ENCODE measurements around the gene VEPH1.

Gene VEPH1

DNA sequence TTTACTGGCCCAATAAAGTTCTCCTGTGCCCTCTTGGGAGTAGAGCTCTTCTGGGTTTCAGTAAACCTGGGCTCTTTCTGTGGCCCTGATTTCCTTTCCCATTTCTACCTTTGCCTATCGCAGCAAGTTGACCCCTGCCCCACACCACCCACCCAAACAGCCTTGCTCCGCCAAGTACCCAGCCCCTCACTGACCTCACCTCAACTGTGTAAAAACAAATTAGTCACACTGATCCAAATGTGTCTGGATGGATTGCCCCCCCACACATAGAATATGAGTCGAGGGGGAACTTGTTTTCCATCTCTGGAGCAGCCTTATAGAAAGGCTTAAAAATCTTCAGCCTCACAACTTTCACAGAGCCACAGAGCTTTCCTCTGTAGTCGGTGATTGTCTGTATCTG is 28.6 kb upstream of the VEPH1 start:
- DNase-seq (ENCODE audit: low read depth in 2 of 2): peak; percentile 25 to 53
- TF ChIP-seq, protein P1, sequence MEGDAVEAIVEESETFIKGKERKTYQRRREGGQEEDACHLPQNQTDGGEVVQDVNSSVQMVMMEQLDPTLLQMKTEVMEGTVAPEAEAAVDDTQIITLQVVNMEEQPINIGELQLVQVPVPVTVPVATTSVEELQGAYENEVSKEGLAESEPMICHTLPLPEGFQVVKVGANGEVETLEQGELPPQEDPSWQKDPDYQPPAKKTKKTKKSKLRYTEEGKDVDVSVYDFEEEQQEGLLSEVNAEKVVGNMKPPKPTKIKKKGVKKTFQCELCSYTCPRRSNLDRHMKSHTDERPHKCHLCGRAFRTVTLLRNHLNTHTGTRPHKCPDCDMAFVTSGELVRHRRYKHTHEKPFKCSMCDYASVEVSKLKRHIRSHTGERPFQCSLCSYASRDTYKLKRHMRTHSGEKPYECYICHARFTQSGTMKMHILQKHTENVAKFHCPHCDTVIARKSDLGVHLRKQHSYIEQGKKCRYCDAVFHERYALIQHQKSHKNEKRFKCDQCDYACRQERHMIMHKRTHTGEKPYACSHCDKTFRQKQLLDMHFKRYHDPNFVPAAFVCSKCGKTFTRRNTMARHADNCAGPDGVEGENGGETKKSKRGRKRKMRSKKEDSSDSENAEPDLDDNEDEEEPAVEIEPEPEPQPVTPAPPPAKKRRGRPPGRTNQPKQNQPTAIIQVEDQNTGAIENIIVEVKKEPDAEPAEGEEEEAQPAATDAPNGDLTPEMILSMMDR (IDR thresholded peaks at IDR 0.05; ENCODE audit: low read depth, low read length): no peak
- H3K4me3 ChIP-seq (replicated peaks in 1 of 2; ENCODE audit: low read depth in 2 of 2, low read length in 2 of 2): peak overlapping the region in 1 of 2 donors; percentile 52

DNA sequence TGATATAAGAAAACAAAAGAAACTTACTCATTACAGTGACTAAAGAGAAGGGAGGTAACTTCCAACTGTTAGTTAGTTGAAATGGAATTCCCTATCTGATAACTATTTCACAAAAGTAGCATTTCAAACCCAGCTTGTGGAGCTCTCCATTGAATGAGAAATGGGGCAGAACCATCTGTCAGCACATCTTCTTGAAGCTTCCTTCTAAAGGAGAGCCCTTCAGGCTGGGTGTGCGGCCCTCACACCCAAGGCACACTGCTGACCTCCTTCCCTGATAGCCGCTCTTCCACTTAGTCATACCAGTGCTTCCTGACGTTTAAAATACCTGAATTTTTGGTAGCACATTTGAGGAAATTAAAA is 28.1 kb upstream of the VEPH1 start:
- H3K4me3 ChIP-seq (replicated peaks in 1 of 2; ENCODE audit: low read depth in 2 of 2, low read length in 2 of 2): peak overlapping the region in 1 of 2 donors; percentile 52
- TF ChIP-seq, protein P1 (IDR thresholded peaks at IDR 0.05; ENCODE audit: low read depth, low read length): no peak
- DNase-seq (ENCODE audit: low read depth in 2 of 2): peak; percentile 76 to 85

DNA sequence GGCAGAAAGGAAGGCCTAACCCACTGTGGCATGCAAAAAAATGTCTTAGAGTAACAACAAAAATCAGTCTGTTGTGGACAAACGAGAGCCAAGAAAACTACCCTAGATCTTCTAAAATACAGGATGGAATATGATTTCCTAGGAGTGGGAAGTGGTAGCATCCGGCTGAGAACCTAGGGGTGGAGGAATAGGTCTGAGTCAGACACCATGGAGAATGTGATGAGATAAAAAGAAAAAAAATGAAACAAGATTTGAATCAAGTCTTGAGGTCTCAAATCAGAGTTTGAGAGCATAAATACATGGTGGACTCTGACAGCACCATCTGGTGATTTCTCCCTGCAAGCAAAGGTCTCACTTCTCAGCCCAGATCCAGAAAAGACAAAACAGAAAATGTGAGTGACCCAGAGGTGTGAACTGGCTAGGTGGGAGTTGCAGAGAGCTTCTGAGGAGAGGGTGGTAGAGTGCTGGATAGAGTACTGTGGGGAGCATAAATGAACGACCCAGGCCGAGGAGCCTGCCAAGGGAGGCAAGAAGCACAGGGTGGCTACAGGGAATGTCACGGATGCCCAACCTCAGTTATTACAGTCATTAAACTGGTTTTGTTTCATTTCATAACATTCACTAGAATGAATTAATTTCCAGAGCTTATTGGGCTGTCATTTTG is 27.6 kb upstream of the VEPH1 start:
- peak overlapping the region in 1 of 2 donors; percentile 45 for H3K4me3 ChIP-seq (replicated peaks in 1 of 2; ENCODE audit: low read depth in 2 of 2, low read length in 2 of 2)
- DNase-seq (ENCODE audit: low read depth in 2 of 2): peak; percentile 54 to 61
- TF ChIP-seq, protein P1 (IDR thresholded peaks at IDR 0.05; ENCODE audit: low read depth, low read length): no peak

DNA sequence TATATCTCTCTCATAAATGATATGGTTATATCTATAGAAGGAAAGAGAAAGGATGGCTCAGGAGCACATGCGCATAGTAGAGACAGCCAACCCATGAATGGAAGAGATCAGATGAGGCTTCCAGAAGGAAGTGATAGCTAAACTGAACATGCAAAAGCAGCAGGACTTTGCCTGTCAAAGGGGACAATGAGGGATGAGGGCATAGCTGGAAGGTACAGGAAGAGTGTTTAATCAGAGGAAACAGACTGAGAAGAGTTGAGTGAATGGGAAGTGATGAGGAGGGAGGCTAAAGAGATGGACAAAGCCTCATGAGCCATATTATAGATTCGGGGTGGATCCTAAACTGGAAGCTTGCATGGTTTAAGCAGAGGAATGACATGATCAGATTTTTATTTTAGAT is 26.5 kb upstream of the VEPH1 start:
- no peak for DNase-seq (ENCODE audit: low read depth in 2 of 2)
- TF ChIP-seq, protein P1 (IDR thresholded peaks at IDR 0.05; ENCODE audit: low read depth, low read length): no peak
- H3K4me3 ChIP-seq (replicated peaks in 1 of 2; ENCODE audit: low read depth in 2 of 2, low read length in 2 of 2): no peak overlapping the region

DNA sequence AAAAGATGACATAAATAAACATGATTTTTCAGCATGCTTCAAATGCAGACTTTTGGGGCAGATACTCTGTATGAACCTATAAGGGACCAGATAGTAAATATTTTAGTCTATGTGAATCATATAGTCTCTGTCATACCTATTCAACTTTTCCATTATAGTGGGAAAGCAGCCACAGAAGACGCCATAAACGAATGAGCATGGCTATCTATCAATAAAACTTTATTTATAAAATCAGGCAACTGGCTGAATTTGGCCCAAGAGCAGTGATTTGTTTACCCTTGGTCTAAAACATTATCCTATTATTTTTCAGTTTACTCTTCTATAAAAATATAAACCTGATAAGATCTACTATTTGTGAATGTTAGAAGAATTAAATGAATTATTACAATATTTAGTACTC is 25.9 kb upstream of the VEPH1 start:
- TF ChIP-seq, protein P1 (IDR thresholded peaks at IDR 0.05; ENCODE audit: low read depth, low read length): no peak
- no peak for DNase-seq (ENCODE audit: low read depth in 2 of 2)
- H3K4me3 ChIP-seq (replicated peaks in 1 of 2; ENCODE audit: low read depth in 2 of 2, low read length in 2 of 2): no peak overlapping the region

DNA sequence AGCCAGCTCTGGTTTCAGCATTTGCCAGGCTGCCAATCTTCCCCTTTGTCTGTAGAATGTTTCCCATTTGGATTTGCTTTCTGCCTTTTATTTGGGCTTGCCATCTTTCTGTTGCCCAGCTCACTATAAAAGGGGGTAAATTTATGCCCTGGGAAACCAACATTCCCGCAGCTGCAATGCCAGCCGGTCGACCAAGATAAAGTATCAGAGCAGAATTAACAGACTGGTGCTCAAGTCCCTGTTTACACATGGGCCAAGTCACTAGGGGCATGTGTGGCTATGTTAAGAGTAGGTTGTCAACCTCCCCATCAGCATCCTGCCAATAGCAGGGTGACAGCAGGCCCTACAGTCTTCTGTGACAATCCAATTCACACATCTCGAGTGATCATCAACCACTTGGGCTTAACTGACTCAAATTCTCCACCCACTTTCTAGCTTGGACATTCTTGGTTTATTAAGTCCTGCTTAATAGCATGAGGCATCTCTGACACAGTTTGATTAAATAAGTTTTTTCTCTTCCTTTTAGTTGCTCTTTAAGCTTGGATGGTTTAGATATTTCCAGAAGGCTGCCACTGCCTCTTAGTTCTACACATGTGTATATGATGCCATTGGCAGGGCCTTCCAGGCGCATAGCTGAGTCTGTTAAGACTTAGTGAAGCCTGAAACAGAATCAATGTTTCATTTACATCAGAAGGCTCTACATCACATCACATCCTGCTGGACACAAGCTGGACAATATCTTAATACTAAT is 24.1 kb upstream of the VEPH1 start:
- DNase-seq (ENCODE audit: low read depth in 2 of 2): peak in 1 of 2 donors; percentile 56
- TF ChIP-seq, protein P1 (IDR thresholded peaks at IDR 0.05; ENCODE audit: low read depth, low read length): no peak

More for the DNA sequence above, 24.1 kb upstream of the VEPH1 start:
- no peak overlapping the region for H3K4me3 ChIP-seq (replicated peaks in 1 of 2; ENCODE audit: low read depth in 2 of 2, low read length in 2 of 2)
